ENCODE data around the gene PEX7. TPM values are rescaled to one million over a fixed set of nuclear protein-coding genes. Genes with fewer than 3 reads are reported as not detected.

PEX7 gene
- total RNA-seq, 2 donors from 2014 or later, result 8.9 to 17.9 TPM

DNA sequence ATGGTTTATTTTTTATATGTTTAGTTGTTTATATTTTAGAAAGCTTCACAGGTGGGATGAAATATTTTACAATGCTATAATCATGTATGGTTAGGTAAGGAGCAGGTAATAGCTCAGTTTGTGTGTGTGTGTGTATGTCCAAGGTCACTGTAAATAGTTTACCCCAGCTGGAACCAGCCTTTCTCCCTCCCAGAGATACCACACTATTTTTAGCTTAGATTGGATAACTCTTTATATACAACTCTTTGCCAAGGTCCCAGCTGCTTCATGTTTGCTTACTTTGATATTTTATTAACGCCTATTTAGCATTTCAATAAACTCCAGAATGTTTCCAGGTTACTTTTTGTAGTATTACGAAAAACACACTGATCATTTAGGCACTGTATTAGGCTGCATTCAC, 1.8 kb upstream of the PEX7 start:
- Histone ChIP-seq H3K4me1 (peaks cover 32% of the 10 kb centered on the region), H3K27ac (peak overlapping the region; percentile 65 to 98 (median 98)), H3K4me3 (no peak overlapping the region), H3K27me3 (no peaks in the 10 kb centered on the region), H3K9me3 (no peaks in the 10 kb centered on the region), H3K36me3 (replicated peaks in 1 of 2; ENCODE audit: insufficient read depth in 1 of 2, low read depth in 2 of 2) (no peaks in the 10 kb centered on the region)
- 26 to 51% methylated on average over 2 of the region's 2 CpGs for WGBS, 2 donors
- no peak for TF ChIP-seq POLR2A (IDR thresholded peaks at IDR 0.05)
- TF ChIP-seq, protein P1, sequence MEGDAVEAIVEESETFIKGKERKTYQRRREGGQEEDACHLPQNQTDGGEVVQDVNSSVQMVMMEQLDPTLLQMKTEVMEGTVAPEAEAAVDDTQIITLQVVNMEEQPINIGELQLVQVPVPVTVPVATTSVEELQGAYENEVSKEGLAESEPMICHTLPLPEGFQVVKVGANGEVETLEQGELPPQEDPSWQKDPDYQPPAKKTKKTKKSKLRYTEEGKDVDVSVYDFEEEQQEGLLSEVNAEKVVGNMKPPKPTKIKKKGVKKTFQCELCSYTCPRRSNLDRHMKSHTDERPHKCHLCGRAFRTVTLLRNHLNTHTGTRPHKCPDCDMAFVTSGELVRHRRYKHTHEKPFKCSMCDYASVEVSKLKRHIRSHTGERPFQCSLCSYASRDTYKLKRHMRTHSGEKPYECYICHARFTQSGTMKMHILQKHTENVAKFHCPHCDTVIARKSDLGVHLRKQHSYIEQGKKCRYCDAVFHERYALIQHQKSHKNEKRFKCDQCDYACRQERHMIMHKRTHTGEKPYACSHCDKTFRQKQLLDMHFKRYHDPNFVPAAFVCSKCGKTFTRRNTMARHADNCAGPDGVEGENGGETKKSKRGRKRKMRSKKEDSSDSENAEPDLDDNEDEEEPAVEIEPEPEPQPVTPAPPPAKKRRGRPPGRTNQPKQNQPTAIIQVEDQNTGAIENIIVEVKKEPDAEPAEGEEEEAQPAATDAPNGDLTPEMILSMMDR (IDR thresholded peaks at IDR 0.05), result no peak
- DNase-seq, result peak; percentile 41 to 78 (median 72)
- intact Hi-C loops (cut with DNase I), result no loop called here
- ATAC-seq, result peak; percentile 48

DNA sequence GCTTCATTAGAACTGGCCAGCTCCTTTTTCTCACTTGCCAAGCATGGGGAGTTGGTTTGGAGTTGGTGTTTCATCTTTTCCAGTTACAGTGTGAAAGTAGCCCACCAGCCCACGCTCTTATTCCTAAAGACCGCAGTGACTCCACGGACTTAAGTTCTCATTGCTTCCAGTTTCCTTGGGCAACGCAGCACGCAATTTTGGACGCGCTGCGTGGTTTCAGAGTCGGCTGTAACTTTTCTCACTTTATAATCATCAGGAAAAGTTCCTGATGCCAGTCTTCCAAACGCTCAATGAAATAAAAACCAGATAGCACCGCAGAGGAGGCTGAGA, 381 bp upstream of the PEX7 start:
- peak in 2 of 4 donors; percentile 38 to 42 for DNase-seq
- TF ChIP-seq, protein P1 (IDR thresholded peaks at IDR 0.05), result no peak
- no peak for TF ChIP-seq POLR2A (IDR thresholded peaks at IDR 0.05)
- intact Hi-C loops (cut with DNase I), result no loop called here
- Histone ChIP-seq H3K9me3 (no peaks in the 10 kb centered on the region), H3K27me3 (no peaks in the 10 kb centered on the region), H3K27ac (peak overlapping the region; percentile 95 to 98 (median 98)), H3K4me1 (peaks cover 36% of the 10 kb centered on the region), H3K36me3 (replicated peaks in 1 of 2; ENCODE audit: insufficient read depth in 1 of 2, low read depth in 2 of 2) (no peaks in the 10 kb centered on the region), H3K4me3 (peak overlapping the region; percentile 32 to 45)
- peak; percentile 6 for ATAC-seq
- 0 to 1% methylated on average over 11 of the region's 11 CpGs for WGBS, 2 donors

DNA sequence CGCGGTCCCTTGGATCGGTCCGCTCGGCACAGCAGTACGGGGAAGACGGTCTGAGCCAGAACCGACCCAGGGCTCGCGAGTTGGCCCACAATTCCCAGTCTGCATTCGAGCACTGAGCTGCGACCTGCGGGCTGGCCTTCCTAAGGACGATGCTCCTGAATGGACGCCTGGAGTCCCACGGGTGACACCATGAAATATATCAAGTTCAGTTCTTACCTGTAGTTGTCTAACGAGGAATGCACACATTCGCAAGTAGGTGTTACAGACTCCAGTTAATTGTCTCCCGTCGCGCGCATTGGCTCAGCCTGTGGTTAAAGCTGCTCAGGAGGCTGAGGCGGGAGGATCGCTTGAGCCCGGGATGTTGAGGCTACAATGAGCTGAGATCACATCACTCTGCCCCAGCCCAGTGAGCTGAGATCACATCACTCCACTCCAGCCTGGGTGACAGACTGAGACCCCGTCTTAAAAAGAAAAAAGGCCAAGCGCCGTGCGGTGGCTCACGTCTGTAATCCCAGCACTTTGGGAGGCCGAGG, 802 bp downstream of the PEX7 start:
- no peaks in the 10 kb centered on the region for H3K9me3 ChIP-seq
- TF ChIP-seq, protein P1 (IDR thresholded peaks at IDR 0.05), result no peak
- TF ChIP-seq POLR2A (IDR thresholded peaks at IDR 0.05), result no peak
- peaks cover 36% of the 10 kb centered on the region for H3K4me1 ChIP-seq
- intact Hi-C loops (cut with DNase I), result no loop called here
- peak overlapping the region; percentile 95 to 98 (median 98) for H3K27ac ChIP-seq
- H3K36me3 ChIP-seq (replicated peaks in 1 of 2; ENCODE audit: insufficient read depth in 1 of 2, low read depth in 2 of 2), result no peaks in the 10 kb centered on the region
- 39 to 61% methylated on average over 11 to 31 of the region's 31 CpGs for WGBS, 2 donors
- H3K4me3 ChIP-seq, result peak overlapping the region; percentile 34 to 45
- DNase-seq, result peak in 2 of 4 donors; percentile 29 to 32
- no peaks in the 10 kb centered on the region for H3K27me3 ChIP-seq
- ATAC-seq, result no peak

DNA sequence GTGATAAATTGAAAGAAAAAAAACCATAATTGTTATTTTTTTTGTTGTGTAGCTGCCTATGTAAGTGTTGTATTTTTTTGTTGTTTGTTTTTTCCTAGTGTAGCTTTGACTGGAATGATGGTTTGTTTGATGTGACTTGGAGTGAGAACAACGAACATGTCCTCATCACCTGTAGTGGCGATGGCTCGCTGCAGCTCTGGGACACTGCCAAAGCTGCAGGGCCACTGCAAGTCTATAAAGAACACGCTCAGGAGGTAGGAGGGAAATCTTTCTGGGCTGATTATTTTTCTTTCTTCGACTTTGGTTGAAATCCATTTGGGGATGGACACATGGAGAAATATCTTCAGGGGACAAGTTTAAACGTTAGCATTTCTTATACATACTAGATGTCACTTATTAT, 3.8 kb downstream of the PEX7 start:
- H3K27ac ChIP-seq, result no peak overlapping the region
- H3K36me3 ChIP-seq (replicated peaks in 1 of 2; ENCODE audit: insufficient read depth in 1 of 2, low read depth in 2 of 2), result no peaks in the 10 kb centered on the region
- no peak overlapping the region for H3K4me3 ChIP-seq
- DNase-seq (peak in 3 of 4 donors; percentile 16 to 63 (median 56)), ATAC-seq (no peak)
- H3K9me3 ChIP-seq, result no peaks in the 10 kb centered on the region
- 43 to 44% methylated on average over 6 of the region's 6 CpGs for WGBS, 2 donors
- intact Hi-C loops (cut with DNase I), result no loop called here
- no peak for TF ChIP-seq POLR2A (IDR thresholded peaks at IDR 0.05)
- TF ChIP-seq, protein P1 (IDR thresholded peaks at IDR 0.05), result no peak
- peaks cover 18% of the 10 kb centered on the region for H3K4me1 ChIP-seq
- no peaks in the 10 kb centered on the region for H3K27me3 ChIP-seq

DNA sequence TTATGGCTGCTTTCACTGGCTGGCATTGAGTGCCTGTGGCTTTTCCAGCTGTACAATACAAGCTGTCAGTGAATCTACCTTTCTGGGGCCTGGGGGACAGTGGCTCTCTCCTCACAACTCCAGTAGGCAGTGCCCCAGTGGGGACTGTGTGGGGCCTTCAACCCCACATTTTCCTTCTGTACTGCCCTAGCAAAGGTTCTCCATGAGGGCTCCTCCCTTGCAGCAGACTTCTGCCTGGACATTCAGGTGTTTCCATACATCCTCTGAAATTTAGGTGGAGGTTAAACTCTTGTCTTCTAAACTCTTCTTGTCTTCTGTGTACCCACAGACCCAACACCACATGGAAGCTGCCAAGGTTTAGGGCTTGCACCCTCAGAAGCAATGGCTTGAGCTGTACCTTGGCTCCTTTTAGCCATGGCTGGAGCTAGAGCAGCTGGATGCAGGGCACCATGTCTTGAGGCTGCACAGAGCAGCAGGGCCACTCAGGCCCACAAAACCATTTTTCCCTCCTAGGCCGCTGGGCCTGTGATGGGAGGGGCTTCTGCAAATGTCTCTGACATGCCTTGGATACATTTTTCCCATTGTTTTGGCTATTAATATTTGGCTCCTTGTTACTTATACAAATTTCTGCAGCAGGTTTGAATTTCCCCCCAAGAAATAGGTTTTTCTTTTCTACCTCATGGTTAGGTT, 9.6 kb downstream of the PEX7 start:
- Histone ChIP-seq H3K4me1 (no peaks in the 10 kb centered on the region), H3K27me3 (no peaks in the 10 kb centered on the region), H3K36me3 (replicated peaks in 1 of 2; ENCODE audit: insufficient read depth in 1 of 2, low read depth in 2 of 2) (no peaks in the 10 kb centered on the region), H3K9me3 (peaks cover 0 to 10% (median 0%) of the 10 kb centered on the region in 3 donors), H3K4me3 (no peak overlapping the region), H3K27ac (no peak overlapping the region)
- 86 to 100% methylated on average over 1 of the region's 1 CpG for WGBS, 2 donors
- intact Hi-C loops (cut with DNase I), result no loop called here
- DNase-seq (no peak), ATAC-seq (no peak)
- TF ChIP-seq, protein P1 (IDR thresholded peaks at IDR 0.05), result no peak
- no peak for TF ChIP-seq POLR2A (IDR thresholded peaks at IDR 0.05)
